ENCODE measurements around the gene LMOD1. TPM values are rescaled to one million over a fixed set of nuclear protein-coding genes. Genes with fewer than 3 reads are reported as not detected.

The LMOD1 gene
- total RNA-seq, 6 experiments from 2014 or later: 1.1 to 3.5 (median 2.1) TPM

GRCh38 chr1:201985355-201985754 lies 39.0 kb upstream of the LMOD1 start:
- no peak overlapping the region for H3K4me3 ChIP-seq
- intact Hi-C loops (cut with DNase I): no loop called here
- H3K36me3 ChIP-seq: peaks cover 0 to 18% (median 2%) of the 10 kb centered on the region in 4 donors
- ATAC-seq (no peak), DNase-seq (no peak)
- 43% methylated on average over 1 of the region's 2 CpGs for WGBS (ENCODE audit: insufficient coverage, low coverage, low lambda C conversion rate, missing lambda C conversion rate)
- peaks cover 0 to 18% (median 0%) of the 10 kb centered on the region in 4 donors for H3K4me1 ChIP-seq
- TF ChIP-seq CTCF (IDR thresholded peaks at IDR 0.05) (no peak), POLR2A (IDR thresholded peaks at IDR 0.05) (no peak)
- H3K9me3 ChIP-seq: no peaks in the 10 kb centered on the region
- no peaks in the 10 kb centered on the region for H3K27me3 ChIP-seq
- no peak overlapping the region for H3K27ac ChIP-seq

- Histone ChIP-seq H3K27me3 (no peaks in the 10 kb centered on the region), H3K4me3 (no peak overlapping the region), H3K4me1 (peaks cover 0 to 15% (median 0%) of the 10 kb centered on the region in 4 donors), H3K9me3 (no peaks in the 10 kb centered on the region), H3K36me3 (peaks cover 0 to 8% (median 0%) of the 10 kb centered on the region in 4 donors), H3K27ac (no peak overlapping the region)
- DNase-seq (no peak), ATAC-seq (no peak)
- 92% methylated on average over 3 of the region's 3 CpGs for WGBS (ENCODE audit: insufficient coverage, low coverage, low lambda C conversion rate, missing lambda C conversion rate)
- intact Hi-C loops (cut with DNase I): no loop called here
- TF ChIP-seq CTCF (IDR thresholded peaks at IDR 0.05): no peak
Measured at GRCh38 chr1:201984446-201984845, 38.1 kb upstream of the LMOD1 start.

GRCh38 chr1:201983380-201983805 lies 37.0 kb upstream of the LMOD1 start:
- no peak for TF ChIP-seq POLR2A (IDR thresholded peaks at IDR 0.05)
- TF ChIP-seq CTCF (IDR thresholded peaks at IDR 0.05): peak in 1 of 4 donors; percentile 4
- 3% methylated on average over 11 of the region's 11 CpGs for WGBS (ENCODE audit: insufficient coverage, low coverage, low lambda C conversion rate, missing lambda C conversion rate)
- intact Hi-C loops (cut with DNase I): no loop called here
- H3K36me3 ChIP-seq: no peaks in the 10 kb centered on the region
- DNase-seq: no peak
- peak overlapping the region; percentile 90 to 96 (median 92) for H3K27ac ChIP-seq
- no peak for ATAC-seq
- peak overlapping the region; percentile 87 to 99 (median 95) for H3K4me3 ChIP-seq
- H3K27me3 ChIP-seq: no peaks in the 10 kb centered on the region
- H3K9me3 ChIP-seq: no peaks in the 10 kb centered on the region
- peaks cover 0 to 15% (median 0%) of the 10 kb centered on the region in 4 donors for H3K4me1 ChIP-seq

- ATAC-seq: peak; percentile 86 to 92 (median 90)
- peak within 1 kb of the TSS; percentile 87 to 99 (median 95) for H3K4me3 ChIP-seq
Measured at GRCh38 chr1:201982623-201983379, 36.5 kb upstream of the LMOD1 start, which contains the start of gene RNPEP. Gene RNPEP (plus strand): TSS chr1:201982648. CDS start chr1:201982667, 19 bp downstream.

More at GRCh38 chr1:201982623-201983379, 36.5 kb upstream of the LMOD1 start, which contains the start of gene RNPEP:
- intact Hi-C loops (cut with DNase I): no loop called here
- no peaks in the 10 kb centered on the region for H3K9me3 ChIP-seq
- no peaks in the 10 kb centered on the region for H3K36me3 ChIP-seq
- H3K27me3 ChIP-seq: no peaks in the 10 kb centered on the region
- H3K4me1 ChIP-seq: peaks cover 0 to 15% (median 0%) of the 10 kb centered on the region in 4 donors
- peak; percentile 70 to 84 (median 75) for DNase-seq
- TF ChIP-seq POLR2A (IDR thresholded peaks at IDR 0.05) (peak; percentile 88), CTCF (IDR thresholded peaks at IDR 0.05) (peak in 1 of 4 donors; percentile 12)
- 0% methylated on average over 9 of the region's 80 CpGs for WGBS (ENCODE audit: insufficient coverage, low coverage, low lambda C conversion rate, missing lambda C conversion rate)
- peak within 1 kb of the TSS; percentile 90 to 96 (median 92) for H3K27ac ChIP-seq
